ENCODE results near the gene ABHD10. TPM values are rescaled to one million over a fixed set of nuclear protein-coding genes. Genes with fewer than 3 reads are reported as not detected.

Gene ABHD10
- polyA plus RNA-seq, 1 donor: 30.4 TPM

DNA sequence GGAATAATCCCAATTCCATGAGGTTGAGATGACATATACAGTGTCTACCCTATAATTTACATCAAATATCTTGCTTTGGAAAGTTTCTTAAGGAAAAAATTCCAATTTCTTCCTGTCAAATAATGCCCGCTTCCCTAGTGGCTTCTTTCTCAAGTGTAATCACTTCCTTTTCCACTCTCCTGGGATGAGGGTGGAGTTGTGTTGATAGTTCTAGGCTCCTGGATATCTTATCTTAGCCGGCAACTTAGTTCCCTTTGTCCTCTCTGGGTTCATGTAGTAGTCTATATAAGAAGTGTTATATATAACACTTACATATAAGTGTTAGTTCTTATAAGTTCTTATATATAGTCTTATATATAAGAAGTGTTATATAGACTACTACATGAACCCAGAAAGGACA lies 30.8 kb downstream of the ABHD10 start:
- Histone ChIP-seq H3K27me3 (ENCODE audit: control insufficient read depth, insufficient read depth, low read length) (no peaks in the 10 kb centered on the region), H3K9me3 (ENCODE audit: control insufficient read depth, low read depth, low read length) (no peaks in the 10 kb centered on the region), H3K27ac (ENCODE audit: low read length) (no peak overlapping the region), H3K36me3 (ENCODE audit: control insufficient read depth, insufficient read depth, low read length) (no peaks in the 10 kb centered on the region), H3K4me3 (ENCODE audit: low read length) (no peak overlapping the region), H3K4me1 (ENCODE audit: control insufficient read depth, insufficient read depth, low read length) (no peaks in the 10 kb centered on the region)
- peak in 1 of 2 donors; percentile 29 for DNase-seq
- WGBS (ENCODE audit: insufficient coverage, low lambda C conversion rate): 38% methylated on average over 2 of the region's 2 CpGs

DNA sequence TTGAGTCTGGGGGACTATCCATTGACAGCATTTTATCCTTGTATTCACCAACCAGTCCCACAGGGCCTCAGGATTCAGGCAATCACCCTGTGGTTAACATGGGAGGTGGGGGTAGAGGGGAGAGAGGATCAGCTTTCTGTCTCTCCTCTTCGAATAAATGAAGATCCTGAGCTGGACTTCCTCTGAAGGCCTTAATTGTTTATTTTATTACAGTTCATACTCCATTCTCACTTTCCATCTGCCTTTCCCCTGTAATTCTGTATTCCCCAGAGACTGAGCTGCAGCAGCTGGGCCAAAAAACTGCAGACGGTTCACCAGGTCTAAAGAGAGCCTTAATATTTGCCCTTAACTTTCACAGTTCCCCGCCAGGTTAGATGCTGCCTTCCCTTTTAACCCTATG lies 31.8 kb downstream of the ABHD10 start:
- Histone ChIP-seq H3K36me3 (ENCODE audit: control insufficient read depth, insufficient read depth, low read length) (no peaks in the 10 kb centered on the region), H3K4me3 (ENCODE audit: low read length) (no peak overlapping the region), H3K9me3 (ENCODE audit: control insufficient read depth, low read depth, low read length) (no peaks in the 10 kb centered on the region), H3K27me3 (ENCODE audit: control insufficient read depth, insufficient read depth, low read length) (no peaks in the 10 kb centered on the region), H3K4me1 (ENCODE audit: control insufficient read depth, insufficient read depth, low read length) (no peaks in the 10 kb centered on the region), H3K27ac (ENCODE audit: low read length) (no peak overlapping the region)
- no CpG with 5 or more reads among the region's 3 CpGs for WGBS (ENCODE audit: insufficient coverage, low lambda C conversion rate)
- no peak for DNase-seq

DNA sequence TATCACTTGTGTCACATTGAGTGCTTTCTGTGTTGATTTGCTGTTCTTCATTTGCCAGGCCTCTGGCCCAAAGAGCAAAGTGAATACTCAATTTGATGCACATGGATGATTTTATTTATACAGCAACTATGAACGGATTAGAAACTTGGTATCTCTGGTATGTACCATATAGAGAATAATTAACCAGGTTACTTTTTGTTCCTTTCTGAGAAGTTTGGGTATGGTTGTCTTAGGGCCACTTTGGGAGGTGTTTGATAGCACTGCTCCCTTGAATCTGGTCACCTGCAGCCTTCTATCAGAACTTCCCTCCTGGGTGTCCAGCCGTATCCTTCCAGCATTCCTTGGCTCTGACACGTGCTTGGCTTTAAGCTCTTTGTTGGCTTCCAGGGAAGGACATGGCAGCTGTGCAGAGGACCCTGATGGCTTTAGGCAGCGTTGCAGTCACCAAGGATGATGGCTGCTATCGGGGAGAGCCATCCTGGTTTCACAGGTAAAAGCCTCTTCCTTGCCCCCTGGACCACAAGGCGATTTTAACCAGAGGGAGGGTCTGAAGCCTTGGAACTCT lies 32.6 kb downstream of the ABHD10 start:
- H3K27ac ChIP-seq (ENCODE audit: low read length): no peak overlapping the region
- H3K27me3 ChIP-seq (ENCODE audit: control insufficient read depth, insufficient read depth, low read length): no peaks in the 10 kb centered on the region
- no CpG with 5 or more reads among the region's 6 CpGs for WGBS (ENCODE audit: insufficient coverage, low lambda C conversion rate)
- H3K36me3 ChIP-seq (ENCODE audit: control insufficient read depth, insufficient read depth, low read length): no peaks in the 10 kb centered on the region
- H3K4me3 ChIP-seq (ENCODE audit: low read length): no peak overlapping the region
- H3K9me3 ChIP-seq (ENCODE audit: control insufficient read depth, low read depth, low read length): no peaks in the 10 kb centered on the region
- no peak for DNase-seq
- no peaks in the 10 kb centered on the region for H3K4me1 ChIP-seq (ENCODE audit: control insufficient read depth, insufficient read depth, low read length)

DNA sequence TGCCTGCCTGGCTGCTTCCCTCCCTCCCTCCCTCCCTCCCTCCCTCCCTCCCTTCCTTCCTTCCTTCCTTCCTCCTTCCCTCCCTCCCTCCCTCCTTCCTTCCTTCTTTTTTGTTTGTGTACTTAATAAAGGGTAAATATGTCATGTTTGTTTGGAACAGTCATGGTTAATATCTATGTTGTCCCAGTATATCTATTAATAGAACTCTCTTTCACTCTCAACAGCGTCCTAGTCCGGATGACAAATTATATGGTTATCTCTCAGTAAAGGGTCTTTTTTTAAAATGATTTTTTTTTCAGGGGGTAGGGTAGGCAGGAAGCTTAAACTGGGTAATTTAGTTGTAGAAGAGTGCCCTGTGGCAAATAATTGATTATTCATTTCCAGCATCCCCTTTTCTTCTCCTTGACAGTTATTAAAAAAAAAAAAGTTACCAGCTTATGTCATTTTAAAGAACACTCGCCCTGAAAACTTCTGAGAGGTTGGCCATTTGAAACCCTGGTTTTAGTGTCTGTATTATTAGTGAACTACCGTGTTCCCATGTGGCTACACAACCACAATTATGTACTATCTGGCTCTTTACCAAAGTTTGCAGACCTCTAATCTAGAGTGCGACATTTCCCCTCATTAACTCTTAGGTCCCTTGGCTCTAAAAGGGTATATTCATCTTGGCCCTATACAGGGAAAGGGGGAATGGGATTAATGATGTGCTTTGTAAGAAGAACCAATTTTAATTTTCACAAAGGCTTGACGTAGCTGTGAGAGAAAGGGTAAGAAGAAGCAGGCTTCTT lies 33.6 kb downstream of the ABHD10 start:
- no peaks in the 10 kb centered on the region for H3K27me3 ChIP-seq (ENCODE audit: control insufficient read depth, insufficient read depth, low read length)
- H3K4me1 ChIP-seq (ENCODE audit: control insufficient read depth, insufficient read depth, low read length): no peaks in the 10 kb centered on the region
- no peaks in the 10 kb centered on the region for H3K36me3 ChIP-seq (ENCODE audit: control insufficient read depth, insufficient read depth, low read length)
- no peak overlapping the region for H3K4me3 ChIP-seq (ENCODE audit: low read length)
- 92% methylated on average over 3 of the region's 6 CpGs for WGBS (ENCODE audit: insufficient coverage, low lambda C conversion rate)
- no peak for DNase-seq
- no peak overlapping the region for H3K27ac ChIP-seq (ENCODE audit: low read length)
- no peaks in the 10 kb centered on the region for H3K9me3 ChIP-seq (ENCODE audit: control insufficient read depth, low read depth, low read length)

DNA sequence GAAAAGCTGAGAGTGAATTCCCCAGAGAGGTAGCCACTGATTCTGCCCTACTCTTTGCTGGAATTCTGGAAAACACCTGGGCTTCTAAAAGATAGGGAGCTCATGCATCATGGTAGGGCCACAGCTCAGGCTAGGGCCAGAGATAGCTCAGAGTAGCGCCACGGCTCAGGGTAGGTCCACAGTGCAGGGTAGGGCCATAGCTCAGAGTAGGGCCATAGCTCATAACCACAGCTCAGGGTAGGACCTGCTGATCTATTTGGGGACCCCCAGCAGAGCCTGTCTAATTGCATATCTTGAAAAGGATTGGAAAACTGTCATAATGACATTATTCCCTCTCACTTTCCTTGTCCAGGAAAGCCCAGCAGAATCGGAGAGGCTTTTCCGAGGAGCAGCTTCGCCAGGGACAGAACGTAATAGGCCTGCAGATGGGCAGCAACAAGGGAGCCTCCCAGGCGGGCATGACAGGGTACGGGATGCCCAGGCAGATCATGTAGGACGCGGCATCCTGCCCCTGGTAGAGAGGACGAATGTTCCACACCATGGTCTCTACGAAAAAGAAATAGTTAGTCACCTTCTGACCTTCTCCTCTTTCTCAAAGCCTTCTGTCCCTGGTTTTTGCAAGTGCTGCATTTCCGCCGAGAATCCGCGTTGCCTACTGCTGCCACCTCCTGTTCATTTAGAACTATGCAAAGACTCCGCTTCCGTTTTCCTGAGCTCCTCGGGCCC lies 34.4 kb downstream of the ABHD10 start:
- Histone ChIP-seq H3K4me3 (ENCODE audit: low read length) (no peak overlapping the region), H3K36me3 (ENCODE audit: control insufficient read depth, insufficient read depth, low read length) (no peaks in the 10 kb centered on the region), H3K27me3 (ENCODE audit: control insufficient read depth, insufficient read depth, low read length) (no peaks in the 10 kb centered on the region), H3K9me3 (ENCODE audit: control insufficient read depth, low read depth, low read length) (no peaks in the 10 kb centered on the region), H3K27ac (ENCODE audit: low read length) (no peak overlapping the region), H3K4me1 (ENCODE audit: control insufficient read depth, insufficient read depth, low read length) (no peaks in the 10 kb centered on the region)
- peak; percentile 52 to 73 for DNase-seq
- WGBS (ENCODE audit: insufficient coverage, low lambda C conversion rate): no CpG with 5 or more reads among the region's 19 CpGs

DNA sequence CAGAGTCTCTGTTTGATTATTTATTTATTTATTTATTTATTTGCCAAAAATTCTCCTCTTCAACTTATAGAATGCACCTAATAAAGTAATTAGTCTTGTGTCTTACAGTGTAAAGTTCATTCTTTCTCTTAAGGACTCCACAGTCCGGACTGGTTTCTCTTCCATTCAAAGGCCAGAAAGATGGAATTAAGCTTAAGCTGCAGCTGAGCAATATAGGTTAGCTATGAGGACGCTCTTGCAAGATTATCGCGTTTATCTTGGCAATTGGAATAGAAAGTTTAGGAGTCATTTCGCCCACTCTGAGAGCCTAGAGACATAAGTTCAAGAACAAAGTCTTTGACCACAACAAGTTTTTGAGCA lies 34.9 kb downstream of the ABHD10 start:
- Histone ChIP-seq H3K27me3 (ENCODE audit: control insufficient read depth, insufficient read depth, low read length) (no peaks in the 10 kb centered on the region), H3K9me3 (ENCODE audit: control insufficient read depth, low read depth, low read length) (no peaks in the 10 kb centered on the region), H3K4me3 (ENCODE audit: low read length) (no peak overlapping the region), H3K36me3 (ENCODE audit: control insufficient read depth, insufficient read depth, low read length) (no peaks in the 10 kb centered on the region), H3K4me1 (ENCODE audit: control insufficient read depth, insufficient read depth, low read length) (no peaks in the 10 kb centered on the region), H3K27ac (ENCODE audit: low read length) (no peak overlapping the region)
- no CpG with 5 or more reads among the region's 5 CpGs for WGBS (ENCODE audit: insufficient coverage, low lambda C conversion rate)
- no peak for DNase-seq

DNA sequence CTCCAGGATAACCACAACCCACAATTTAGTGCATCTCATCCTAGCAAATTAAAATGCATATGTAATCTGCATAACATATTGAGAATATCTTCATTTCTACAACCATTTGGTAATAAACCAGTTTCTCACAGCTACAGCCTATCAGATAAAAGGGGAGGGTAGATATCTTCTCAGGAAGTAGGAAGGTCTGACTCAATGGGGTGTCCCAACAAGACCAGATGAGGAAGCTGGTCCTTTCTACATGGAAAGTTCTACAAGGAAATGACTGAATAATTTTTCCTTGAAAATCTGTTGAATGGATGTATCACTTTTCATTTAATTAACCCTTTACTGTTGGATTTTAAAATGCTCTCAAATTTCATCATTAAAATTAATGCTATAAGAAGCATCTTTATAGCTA lies 38.3 kb downstream of the ABHD10 start:
- Histone ChIP-seq H3K27ac (ENCODE audit: low read length) (no peak overlapping the region), H3K27me3 (ENCODE audit: control insufficient read depth, insufficient read depth, low read length) (no peaks in the 10 kb centered on the region), H3K4me3 (ENCODE audit: low read length) (no peak overlapping the region), H3K4me1 (ENCODE audit: control insufficient read depth, insufficient read depth, low read length) (no peaks in the 10 kb centered on the region), H3K36me3 (ENCODE audit: control insufficient read depth, insufficient read depth, low read length) (no peaks in the 10 kb centered on the region), H3K9me3 (ENCODE audit: control insufficient read depth, low read depth, low read length) (no peaks in the 10 kb centered on the region)
- DNase-seq: no peak

DNA sequence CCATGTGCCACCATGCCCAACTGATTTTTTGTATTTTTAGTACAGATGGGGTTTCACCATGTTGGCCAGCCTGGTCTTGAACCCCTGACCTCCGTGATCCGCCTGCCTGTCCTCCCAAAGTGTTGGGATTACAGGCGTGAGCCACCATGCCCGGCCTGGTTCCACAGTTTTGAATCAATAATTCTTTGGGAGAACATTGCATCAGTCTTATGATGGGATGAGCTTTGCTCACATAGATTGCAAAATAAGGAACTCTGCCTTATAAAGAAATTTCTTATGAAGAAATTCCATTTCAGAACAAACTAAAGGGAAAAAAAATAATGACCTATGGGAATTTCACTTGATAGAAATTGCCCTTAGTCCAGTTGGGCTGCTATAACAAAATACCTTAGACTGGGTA lies 39.9 kb downstream of the ABHD10 start:
- H3K27me3 ChIP-seq (ENCODE audit: control insufficient read depth, insufficient read depth, low read length): no peaks in the 10 kb centered on the region
- no peaks in the 10 kb centered on the region for H3K9me3 ChIP-seq (ENCODE audit: control insufficient read depth, low read depth, low read length)
- H3K4me3 ChIP-seq (ENCODE audit: low read length): no peak overlapping the region
- no peaks in the 10 kb centered on the region for H3K36me3 ChIP-seq (ENCODE audit: control insufficient read depth, insufficient read depth, low read length)
- DNase-seq: no peak
- no peaks in the 10 kb centered on the region for H3K4me1 ChIP-seq (ENCODE audit: control insufficient read depth, insufficient read depth, low read length)
- no CpG with 5 or more reads among the region's 4 CpGs for WGBS (ENCODE audit: insufficient coverage, low lambda C conversion rate)
- no peak overlapping the region for H3K27ac ChIP-seq (ENCODE audit: low read length)

DNA sequence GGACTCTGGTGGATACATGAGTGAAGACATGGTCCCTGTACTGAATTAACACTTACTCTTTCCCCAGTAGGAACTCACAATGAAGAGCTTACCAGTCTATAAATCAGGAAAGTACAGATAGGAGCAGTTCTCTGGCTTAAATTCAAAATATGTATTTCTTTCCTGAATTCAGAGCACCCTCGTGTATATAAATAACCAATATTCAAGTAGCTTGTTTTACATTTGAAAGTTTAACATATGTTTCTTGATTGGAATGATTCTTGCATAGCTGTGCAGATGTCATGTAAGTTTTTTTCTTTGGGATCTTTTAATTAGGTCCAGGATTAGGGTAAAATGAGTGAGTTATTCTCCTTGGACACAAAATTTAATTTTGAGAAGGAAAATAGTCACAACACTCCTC lies 40.9 kb downstream of the ABHD10 start:
- Histone ChIP-seq H3K27ac (ENCODE audit: low read length) (no peak overlapping the region), H3K4me1 (ENCODE audit: control insufficient read depth, insufficient read depth, low read length) (no peaks in the 10 kb centered on the region), H3K36me3 (ENCODE audit: control insufficient read depth, insufficient read depth, low read length) (no peaks in the 10 kb centered on the region), H3K9me3 (ENCODE audit: control insufficient read depth, low read depth, low read length) (no peaks in the 10 kb centered on the region), H3K27me3 (ENCODE audit: control insufficient read depth, insufficient read depth, low read length) (no peaks in the 10 kb centered on the region), H3K4me3 (ENCODE audit: low read length) (no peak overlapping the region)
- no peak for DNase-seq
- no CpG with 5 or more reads among the region's 1 CpG for WGBS (ENCODE audit: insufficient coverage, low lambda C conversion rate)

DNA sequence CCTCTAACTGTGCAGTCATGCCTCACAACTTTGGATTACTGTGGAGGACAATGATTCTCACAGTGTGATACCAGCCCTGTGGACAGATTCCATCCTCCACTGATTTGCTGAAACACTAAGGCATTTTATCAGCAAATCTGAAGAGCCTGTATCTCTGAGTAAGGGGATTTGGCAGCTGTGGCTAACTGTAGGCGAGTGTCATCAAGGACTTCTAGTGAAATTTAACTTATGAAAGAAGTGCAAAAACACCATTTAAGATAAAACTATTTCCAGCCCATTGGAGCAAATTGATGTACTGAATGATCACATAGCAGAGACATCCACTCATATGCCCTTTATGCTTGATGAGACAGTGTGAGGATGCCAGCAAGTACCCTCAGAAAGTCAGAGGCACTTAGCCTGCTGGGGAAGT lies 41.9 kb downstream of the ABHD10 start:
- DNase-seq: no peak
- Histone ChIP-seq H3K9me3 (ENCODE audit: control insufficient read depth, low read depth, low read length) (no peaks in the 10 kb centered on the region), H3K27me3 (ENCODE audit: control insufficient read depth, insufficient read depth, low read length) (no peaks in the 10 kb centered on the region), H3K4me3 (ENCODE audit: low read length) (no peak overlapping the region), H3K27ac (ENCODE audit: low read length) (no peak overlapping the region), H3K36me3 (ENCODE audit: control insufficient read depth, insufficient read depth, low read length) (no peaks in the 10 kb centered on the region), H3K4me1 (ENCODE audit: control insufficient read depth, insufficient read depth, low read length) (no peaks in the 10 kb centered on the region)
- no CpG with 5 or more reads among the region's 1 CpG for WGBS (ENCODE audit: insufficient coverage, low lambda C conversion rate)

All from large intestine (tissue), 3 donors.